HG02623 (cell line): Measurements from ENCODE around the gene SLC8A3.

Source experiments
- ATAC-seq: cut with Tn5 transposase; IDR thresholded peaks from one replicate; pipeline ENCODE4 v1.9.1; 2021; ENCODE audit warnings: moderate library complexity; ENCODE audit not compliant: unreplicated experiment

SLC8A3 gene

DNA sequence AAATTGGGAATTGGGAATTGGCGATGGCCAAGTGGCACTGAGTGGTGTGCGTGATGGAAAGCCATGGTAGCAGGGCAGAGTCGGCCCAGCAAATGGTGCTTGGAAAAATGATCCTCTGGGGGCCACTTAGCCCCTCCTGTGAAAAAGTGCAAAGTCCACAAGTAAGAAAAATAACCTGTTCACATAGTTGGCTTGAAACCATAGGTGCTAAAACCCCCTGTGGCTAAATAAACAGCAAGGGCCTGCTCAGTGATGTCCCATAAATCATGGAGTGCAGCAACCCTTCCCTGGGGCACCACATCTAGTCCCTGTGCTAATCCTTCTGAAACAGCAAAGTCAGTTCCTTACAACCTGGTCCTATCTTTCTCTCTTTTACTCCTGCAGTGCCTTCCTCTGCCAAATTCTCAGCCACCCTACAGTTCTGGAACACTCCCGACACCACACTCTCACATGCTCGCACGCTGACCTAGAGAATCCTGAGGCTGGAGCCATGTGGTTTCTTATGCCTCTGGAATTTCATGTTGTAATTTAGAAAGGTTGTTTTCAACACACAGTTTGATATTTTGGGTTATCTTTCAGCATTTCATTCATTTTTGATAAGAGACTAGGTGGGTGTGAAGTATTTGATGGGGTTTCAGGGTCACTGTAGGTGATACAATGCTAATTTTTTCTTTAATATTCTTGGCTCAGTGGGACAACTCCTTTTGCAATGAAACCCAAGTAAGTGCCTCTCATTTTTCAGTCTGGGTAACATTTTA lies 186.0 kb downstream of the SLC8A3 start:
- no peak for ATAC-seq

DNA sequence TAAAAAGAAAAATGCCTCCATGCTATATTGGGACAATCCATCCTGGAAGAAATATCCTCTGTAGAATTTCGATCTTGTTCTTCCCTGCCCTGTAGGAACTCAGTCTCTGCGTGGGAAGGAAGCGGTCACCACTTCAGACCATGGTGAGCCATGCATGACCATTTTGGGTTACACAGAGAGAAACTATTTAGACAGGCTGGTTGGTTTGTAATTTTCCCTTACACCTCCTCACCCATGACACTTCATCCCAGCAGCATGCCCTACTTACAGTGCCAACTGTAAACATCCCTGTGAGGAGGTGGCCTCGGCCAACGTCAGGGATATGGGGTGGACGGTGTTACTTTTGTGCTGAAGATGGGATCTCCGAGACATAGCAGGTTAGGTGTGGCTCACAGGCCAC lies 188.2 kb downstream of the SLC8A3 start:
- ATAC-seq: no peak

DNA sequence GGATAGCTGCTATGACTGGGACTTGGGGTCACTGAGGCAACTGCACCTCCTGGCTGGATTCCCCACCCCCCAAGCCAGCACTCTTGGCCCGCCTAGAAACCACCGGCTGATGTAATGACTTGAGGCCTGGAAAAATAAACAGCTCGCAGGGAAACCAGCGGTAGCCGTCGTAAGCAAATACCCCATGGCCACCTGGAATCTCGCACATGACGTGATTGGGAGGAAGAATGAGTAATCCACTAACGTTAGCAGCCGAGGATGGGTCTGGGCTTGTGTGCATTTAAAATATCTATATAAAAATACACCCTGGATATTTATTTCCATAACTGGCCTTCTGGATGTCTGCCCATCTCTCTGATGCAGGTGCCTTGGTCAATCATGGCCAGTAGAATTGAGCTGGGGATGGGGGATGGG lies 189.5 kb downstream of the SLC8A3 start:
- ATAC-seq: no peak

DNA sequence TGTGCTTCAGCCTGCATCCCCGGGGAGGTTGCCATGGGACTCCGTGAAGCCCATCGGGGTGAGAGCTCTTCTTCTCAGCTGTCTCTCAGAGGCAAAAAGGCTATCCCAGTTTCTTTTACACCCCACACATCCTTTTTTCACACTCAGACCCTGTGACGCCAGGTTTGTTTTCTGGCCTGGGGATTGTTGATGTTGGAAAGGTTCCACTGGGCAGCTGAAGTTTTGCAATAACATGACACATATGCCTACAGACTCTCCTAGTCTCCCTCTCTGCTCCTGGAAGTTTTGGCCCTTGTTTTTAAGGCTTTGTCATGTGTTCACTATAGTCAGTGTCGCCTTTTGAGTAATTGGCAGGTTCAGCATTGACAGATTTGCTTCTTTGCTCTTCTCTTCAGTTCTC lies 190.9 kb downstream of the SLC8A3 start:
- no peak for ATAC-seq

DNA sequence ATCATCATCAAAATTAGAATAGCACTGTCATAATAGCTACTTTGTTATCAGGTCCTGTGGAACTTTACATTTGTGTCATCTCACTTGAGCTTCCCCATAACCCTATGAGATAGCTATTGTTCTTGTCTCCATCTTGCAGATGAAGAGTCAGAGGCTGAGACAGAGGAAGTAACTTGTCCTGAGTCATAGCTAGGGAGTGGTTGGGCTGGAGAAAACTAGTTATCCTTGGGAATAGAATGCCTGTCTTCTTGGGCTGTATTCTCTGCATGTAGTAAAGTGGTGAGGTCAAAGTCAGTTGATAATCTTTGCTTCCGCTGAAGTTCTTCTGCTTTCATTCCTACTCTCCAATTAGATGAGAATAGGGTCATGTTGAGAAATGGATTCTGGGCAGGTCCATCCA lies 192.5 kb downstream of the SLC8A3 start:
- no peak for ATAC-seq
